Middle frontal gyrus (tissue), 1 donor: ENCODE data around the gene MGAT4C.

Experiments
- DNase-seq: peaks from one replicate; pipeline ENCODE4 v3.0.0-alpha.2; 2015; ENCODE audit warnings: low spot score; ENCODE audit errors: extremely low spot score

MGAT4C gene

GRCh38 chr12:85983601-85984000 is 272.6 kb downstream of the MGAT4C start:
- no peak for DNase-seq

- no peak for DNase-seq
Observed at GRCh38 chr12:85979641-85980040, 276.6 kb downstream of the MGAT4C start.

- no peak for DNase-seq
Observed at GRCh38 chr12:85975716-85976115, 280.5 kb downstream of the MGAT4C start.

GRCh38 chr12:85971800-85972199 is 284.4 kb downstream of the MGAT4C start:
- DNase-seq, result no peak

GRCh38 chr12:85968606-85969005 is 287.6 kb downstream of the MGAT4C start:
- no peak for DNase-seq

GRCh38 chr12:85963326-85963725 is 292.9 kb downstream of the MGAT4C start:
- no peak for DNase-seq

- no peak for DNase-seq
Observed at GRCh38 chr12:85956081-85956480, 300.1 kb downstream of the MGAT4C start.

GRCh38 chr12:85955127-85955526 is 301.1 kb downstream of the MGAT4C start:
- DNase-seq, result no peak

GRCh38 chr12:85951823-85952222 is 304.4 kb downstream of the MGAT4C start:
- no peak for DNase-seq

- no peak for DNase-seq
Observed at GRCh38 chr12:85949253-85949652, 306.9 kb downstream of the MGAT4C start.

- DNase-seq, result no peak
Observed at GRCh38 chr12:85948340-85948739, 307.9 kb downstream of the MGAT4C start.

- no peak for DNase-seq
Observed at GRCh38 chr12:85947286-85947685, 308.9 kb downstream of the MGAT4C start.

GRCh38 chr12:85946375-85946774 is 309.8 kb downstream of the MGAT4C start:
- DNase-seq, result no peak

GRCh38 chr12:85927166-85927565 is 329.0 kb downstream of the MGAT4C start:
- DNase-seq, result no peak

GRCh38 chr12:85923767-85924331 is 332.3 kb downstream of the MGAT4C start:
- DNase-seq, result peak; percentile 20

GRCh38 chr12:85920324-85920947 is 335.8 kb downstream of the MGAT4C start:
- DNase-seq, result peak; percentile 39
